HUES64 (cell line): ENCODE results near the gene HIF1A.
"Not testable (repeated sequence)": the region's sequence is repeated elsewhere in the genome, so short reads cannot be mapped to it uniquely, and the experiment has no call there.

Source experiments
- H3K27ac ChIP-seq: 2 replicates; pipeline ENCODE4 v1.7.0; 2013; ENCODE audit warnings: low read depth, low read length, inconsistent platforms
- H3K27me3 ChIP-seq: 2 replicates; pipeline ENCODE4 v1.6.1; 2013; ENCODE audit warnings: mild to moderate bottlenecking, low read length; ENCODE audit not compliant: insufficient read depth
- H3K36me3 ChIP-seq: 2 replicates; pipeline ENCODE4 v1.6.1; 2013; ENCODE audit warnings: mild to moderate bottlenecking, low read length; ENCODE audit not compliant: insufficient read depth
- H3K4me1 ChIP-seq: 2 replicates; pipeline ENCODE4 v1.6.1; 2013; ENCODE audit warnings: mild to moderate bottlenecking, low read length, moderate library complexity; ENCODE audit not compliant: insufficient read depth
- H3K4me3 ChIP-seq: 2 replicates; pipeline ENCODE4 v1.5.1; 2013; ENCODE audit warnings: mild to moderate bottlenecking, low read length, moderate library complexity
- H3K9ac ChIP-seq: 2 replicates; pipeline ENCODE4 v1.6.1; 2013; ENCODE audit warnings: mild to moderate bottlenecking, low read depth, low read length
- H3K9me3 ChIP-seq: 2 replicates; pipeline ENCODE4 v1.6.1; 2013; ENCODE audit warnings: low read depth, low read length; ENCODE audit not compliant: insufficient read depth
- WGBS: fragments of 150-250, 120-280 bp; methylation state at CpG from one replicate; pipeline ENCODE4 v1.1.7; 2013; ENCODE audit warnings: missing lambda C conversion rate; 5-methylcytosine and 5-hydroxymethylcytosine counted together

HIF1A gene

GRCh38 chr14:61658111-61658510 is 37.2 kb upstream of the HIF1A start:
- H3K4me1 ChIP-seq, H3K36me3 ChIP-seq, H3K4me3 ChIP-seq, H3K9me3 ChIP-seq, H3K9ac ChIP-seq, H3K27ac ChIP-seq, H3K27me3 ChIP-seq: not testable (repeated sequence)
- no CpG with 5 or more reads among the region's 3 CpGs for WGBS

GRCh38 chr14:61659582-61659981 is 35.7 kb upstream of the HIF1A start:
- Histone ChIP-seq H3K27me3 (no peaks in the 10 kb centered on the region), H3K27ac (no peak overlapping the region), H3K9me3 (peaks cover 7% of the 10 kb centered on the region; the same call in 1 of the 2 replicates), H3K36me3 (no peaks in the 10 kb centered on the region), H3K4me1 (no peaks in the 10 kb centered on the region), H3K9ac (no peak overlapping the region), H3K4me3 (no peak overlapping the region)
- WGBS = 94% methylated on average over 1 of the region's 2 CpGs

- H3K9me3 ChIP-seq = peaks cover 7% of the 10 kb centered on the region; the same call in 1 of the 2 replicates
- no peaks in the 10 kb centered on the region for H3K4me1 ChIP-seq
- H3K4me3 ChIP-seq = no peak overlapping the region
- H3K9ac ChIP-seq = no peak overlapping the region
- no peaks in the 10 kb centered on the region for H3K27me3 ChIP-seq
- no peak overlapping the region for H3K27ac ChIP-seq
- WGBS = 94% methylated on average over 6 of the region's 6 CpGs
- H3K36me3 ChIP-seq = no peaks in the 10 kb centered on the region
Observed at GRCh38 chr14:61661471-61662400, 33.6 kb upstream of the HIF1A start.

- no peaks in the 10 kb centered on the region for H3K27me3 ChIP-seq
- H3K9me3 ChIP-seq = peaks cover 7% of the 10 kb centered on the region; the same call in 1 of the 2 replicates
- no peaks in the 10 kb centered on the region for H3K36me3 ChIP-seq
- WGBS = 98% methylated on average over 12 of the region's 13 CpGs
- H3K4me3 ChIP-seq = no peak overlapping the region
- H3K4me1 ChIP-seq = no peaks in the 10 kb centered on the region
- H3K9ac ChIP-seq = no peak overlapping the region
- no peak overlapping the region for H3K27ac ChIP-seq
Observed at GRCh38 chr14:61662437-61663311, 32.6 kb upstream of the HIF1A start.

GRCh38 chr14:61663312-61663979 is 31.9 kb upstream of the HIF1A start:
- Histone ChIP-seq H3K9me3 (peaks cover 7% of the 10 kb centered on the region; the same call in 1 of the 2 replicates), H3K9ac (no peak overlapping the region), H3K4me3 (no peak overlapping the region), H3K27ac (no peak overlapping the region), H3K27me3 (no peaks in the 10 kb centered on the region), H3K36me3 (no peaks in the 10 kb centered on the region), H3K4me1 (no peaks in the 10 kb centered on the region)
- 82% methylated on average over 7 of the region's 7 CpGs for WGBS

GRCh38 chr14:61668282-61668681 is 27.0 kb upstream of the HIF1A start:
- Histone ChIP-seq H3K27ac (no peak overlapping the region), H3K9me3 (no peaks in the 10 kb centered on the region), H3K36me3 (no peaks in the 10 kb centered on the region), H3K4me1 (peaks cover 5% of the 10 kb centered on the region), H3K4me3 (no peak overlapping the region), H3K27me3 (no peaks in the 10 kb centered on the region), H3K9ac (no peak overlapping the region)
- WGBS = 90% methylated on average over 1 of the region's 1 CpG

GRCh38 chr14:61670576-61670975 is 24.7 kb upstream of the HIF1A start:
- Histone ChIP-seq H3K4me3 (no peak overlapping the region), H3K27me3 (no peaks in the 10 kb centered on the region), H3K4me1 (peaks cover 10% of the 10 kb centered on the region), H3K36me3 (no peaks in the 10 kb centered on the region), H3K9ac (no peak overlapping the region), H3K9me3 (no peaks in the 10 kb centered on the region), H3K27ac (no peak overlapping the region)
- 76% methylated on average over 5 of the region's 7 CpGs for WGBS

GRCh38 chr14:61671082-61671481 is 24.2 kb upstream of the HIF1A start:
- Histone ChIP-seq H3K27ac (no peak overlapping the region), H3K9ac (no peak overlapping the region), H3K36me3 (no peaks in the 10 kb centered on the region), H3K9me3 (no peaks in the 10 kb centered on the region), H3K4me3 (no peak overlapping the region), H3K27me3 (no peaks in the 10 kb centered on the region), H3K4me1 (peaks cover 10% of the 10 kb centered on the region)
- 96% methylated on average over 1 of the region's 3 CpGs for WGBS

GRCh38 chr14:61672796-61673195 is 22.5 kb upstream of the HIF1A start:
- WGBS = 93% methylated on average over 7 of the region's 7 CpGs
- no peak overlapping the region for H3K4me3 ChIP-seq
- no peaks in the 10 kb centered on the region for H3K9me3 ChIP-seq
- H3K9ac ChIP-seq = no peak overlapping the region
- H3K27me3 ChIP-seq = no peaks in the 10 kb centered on the region
- H3K27ac ChIP-seq = no peak overlapping the region
- H3K4me1 ChIP-seq = peaks cover 16% of the 10 kb centered on the region
- no peaks in the 10 kb centered on the region for H3K36me3 ChIP-seq

GRCh38 chr14:61673305-61673704 is 22.0 kb upstream of the HIF1A start:
- WGBS = 63% methylated on average over 3 of the region's 5 CpGs
- H3K4me3 ChIP-seq = no peak overlapping the region

GRCh38 chr14:61675291-61675690 is 20.0 kb upstream of the HIF1A start:
- H3K27me3 ChIP-seq = no peaks in the 10 kb centered on the region
- H3K36me3 ChIP-seq = no peaks in the 10 kb centered on the region
- peaks cover 33% of the 10 kb centered on the region for H3K4me1 ChIP-seq
- no peaks in the 10 kb centered on the region for H3K9me3 ChIP-seq
- H3K4me3 ChIP-seq = no peak overlapping the region
- H3K27ac ChIP-seq = no peak overlapping the region
- WGBS = 95% methylated on average over 3 of the region's 3 CpGs
- no peak overlapping the region for H3K9ac ChIP-seq

More at GRCh38 chr14:61673305-61673704, 22.0 kb upstream of the HIF1A start:
- no peak overlapping the region for H3K27ac ChIP-seq
- no peaks in the 10 kb centered on the region for H3K9me3 ChIP-seq
- no peaks in the 10 kb centered on the region for H3K27me3 ChIP-seq
- H3K9ac ChIP-seq = no peak overlapping the region
- peaks cover 21% of the 10 kb centered on the region for H3K4me1 ChIP-seq
- no peaks in the 10 kb centered on the region for H3K36me3 ChIP-seq
